Midbrain (tissue), 1 donor: ENCODE measurements around the gene ADPRM.
"Not testable (repeated sequence)": the region's sequence is repeated elsewhere in the genome, so short reads cannot be mapped to it uniquely, and the experiment has no call there.

Experiments
- DNase-seq: peaks from one replicate; lab custom pipeline; 2025; lab: John Stamatoyannopoulos, UW

ADPRM gene

DNA sequence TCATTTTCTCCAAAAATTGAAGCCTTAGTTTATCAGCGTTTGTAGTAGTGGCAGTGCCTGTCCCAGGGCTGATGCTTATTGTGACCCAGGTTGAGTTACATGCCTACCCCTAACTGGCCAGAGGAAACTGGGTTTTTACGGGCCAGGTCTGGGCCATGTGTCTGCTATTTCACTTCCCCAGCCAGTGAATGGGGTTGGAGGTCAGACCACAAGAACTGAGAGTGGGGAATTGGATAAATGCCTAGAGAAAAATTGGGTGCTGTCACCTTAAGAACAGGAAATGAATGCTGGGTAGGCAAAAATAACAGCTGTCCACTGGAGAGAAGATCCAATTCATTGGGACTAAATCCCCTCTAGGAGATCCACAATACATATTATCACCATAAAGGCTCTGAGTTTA is 5.2 kb downstream of the ADPRM start:
- DNase-seq: no peak

DNA sequence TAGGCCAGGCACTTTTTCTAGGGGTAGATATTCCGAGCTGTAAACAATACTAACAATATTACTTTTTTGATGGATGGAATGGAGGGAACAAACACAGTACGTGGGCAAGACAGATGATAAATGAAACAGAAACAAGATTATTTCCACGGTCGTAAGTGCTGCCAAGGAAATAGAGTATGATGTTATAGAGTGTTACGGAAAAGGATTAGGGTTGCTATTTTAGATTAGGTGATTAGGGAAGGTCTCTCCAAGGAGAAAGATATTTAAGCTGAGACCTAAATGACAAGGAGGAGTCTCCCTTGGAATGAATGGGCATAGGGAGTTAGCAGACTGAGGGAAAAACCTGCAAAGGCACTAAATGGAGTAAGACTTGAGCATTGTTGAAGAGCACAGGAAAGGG is 8.3 kb downstream of the ADPRM start:
- no peak for DNase-seq

GRCh38 chr17:10713318-10713717 is 15.9 kb downstream of the ADPRM start:
- no peak for DNase-seq

DNA sequence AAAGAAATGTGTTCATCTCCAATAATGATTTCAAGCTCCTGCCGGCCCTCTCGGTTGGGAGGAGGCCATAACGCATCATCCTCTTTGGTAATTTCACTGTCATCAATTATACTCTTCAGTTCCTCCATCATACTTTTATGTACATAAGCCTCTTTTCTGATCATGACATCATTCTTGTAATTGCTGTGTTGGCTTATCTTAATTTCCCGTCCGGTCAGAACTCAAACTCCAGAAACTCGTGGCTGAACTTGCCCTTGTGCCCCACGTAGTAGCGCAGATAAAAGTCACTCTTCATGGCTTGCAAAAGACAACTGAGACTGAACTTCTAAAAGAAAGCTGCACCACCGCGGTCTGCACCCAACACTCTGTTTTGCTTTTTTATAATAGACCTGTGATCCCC is 18.8 kb downstream of the ADPRM start:
- no peak for DNase-seq

DNA sequence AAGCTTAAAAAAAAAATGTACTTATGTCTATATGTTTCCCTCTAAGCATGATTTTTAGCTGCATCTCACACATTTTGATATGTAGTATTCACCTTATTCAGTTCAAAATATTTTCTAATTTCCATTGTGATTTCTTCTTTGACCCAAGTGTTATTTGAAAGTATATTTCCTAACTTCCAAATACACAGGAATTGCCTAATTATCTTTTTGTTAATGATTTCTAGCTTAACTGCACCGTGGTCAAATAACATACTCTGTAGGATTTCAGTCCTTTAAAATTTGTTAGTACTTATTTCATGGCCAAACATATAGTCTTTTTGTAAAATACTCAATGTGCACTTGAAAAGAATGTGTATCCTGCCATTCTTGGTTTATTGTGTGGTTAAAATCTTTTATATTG is 21.2 kb downstream of the ADPRM start:
- DNase-seq: no peak

DNA sequence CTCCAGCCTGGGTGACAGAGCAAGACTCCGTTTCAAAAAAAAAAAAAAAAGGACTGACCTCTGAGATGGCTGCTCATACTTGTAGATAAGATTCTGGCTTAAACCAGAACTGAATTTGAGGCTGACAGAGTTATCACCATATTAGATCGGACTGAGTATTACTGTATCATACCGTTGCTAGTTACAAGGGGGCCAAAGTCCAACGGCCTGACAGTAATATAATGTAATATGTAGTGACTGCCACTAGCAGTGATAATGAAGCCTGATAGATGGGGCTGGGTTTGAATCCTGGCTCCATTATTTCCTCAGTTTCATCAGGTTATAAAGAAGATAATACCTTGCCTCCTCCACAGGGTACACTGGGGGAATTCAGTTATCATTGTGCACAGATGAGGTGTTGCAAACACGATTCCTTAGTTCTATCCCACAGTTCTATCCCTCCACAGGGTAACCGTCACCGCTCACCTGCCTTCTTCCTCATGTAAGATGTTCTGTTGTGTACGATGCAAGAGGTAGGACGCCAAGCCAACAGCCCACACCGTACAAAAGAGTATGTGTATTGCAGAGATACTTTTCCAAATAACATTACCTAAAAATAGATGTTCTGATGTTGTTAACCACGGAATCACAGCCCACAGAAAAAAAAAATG is 27.3 kb downstream of the ADPRM start:
- DNase-seq: no peak

- no peak for DNase-seq
Measured at GRCh38 chr17:10725262-10725661, 27.9 kb downstream of the ADPRM start.

DNA sequence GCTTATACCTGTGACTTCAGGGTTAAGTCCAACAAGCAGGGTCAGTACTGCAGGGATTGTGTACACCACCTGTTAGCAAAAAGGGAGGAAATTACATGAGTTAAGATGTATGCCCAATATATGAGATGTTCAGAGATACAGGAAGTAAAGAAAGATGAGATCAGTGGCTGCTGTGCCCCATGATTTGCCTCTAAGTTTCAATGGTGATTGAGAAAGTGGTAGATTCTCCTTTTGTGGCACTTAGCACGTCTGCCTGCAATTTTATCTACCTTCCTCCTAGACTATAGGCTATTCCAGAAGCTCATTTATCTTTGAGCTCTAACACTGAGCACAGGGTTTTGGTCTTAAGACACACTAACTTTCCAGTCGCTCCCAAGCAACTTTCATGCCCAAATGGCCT is 28.8 kb downstream of the ADPRM start:
- no peak for DNase-seq

GRCh38 chr17:10727192-10727591 is 29.8 kb downstream of the ADPRM start:
- no peak for DNase-seq

- no peak for DNase-seq
Measured at GRCh38 chr17:10728331-10728892, 31.0 kb downstream of the ADPRM start.

- peak; percentile 71 for DNase-seq
Measured at GRCh38 chr17:10729334-10730193, 32.2 kb downstream of the ADPRM start, which contains the start of gene TMEM220. TSS of gene TMEM220 (minus strand) at chr17:10730023. CDS start at chr17:10729851, 172 bp downstream.

DNA sequence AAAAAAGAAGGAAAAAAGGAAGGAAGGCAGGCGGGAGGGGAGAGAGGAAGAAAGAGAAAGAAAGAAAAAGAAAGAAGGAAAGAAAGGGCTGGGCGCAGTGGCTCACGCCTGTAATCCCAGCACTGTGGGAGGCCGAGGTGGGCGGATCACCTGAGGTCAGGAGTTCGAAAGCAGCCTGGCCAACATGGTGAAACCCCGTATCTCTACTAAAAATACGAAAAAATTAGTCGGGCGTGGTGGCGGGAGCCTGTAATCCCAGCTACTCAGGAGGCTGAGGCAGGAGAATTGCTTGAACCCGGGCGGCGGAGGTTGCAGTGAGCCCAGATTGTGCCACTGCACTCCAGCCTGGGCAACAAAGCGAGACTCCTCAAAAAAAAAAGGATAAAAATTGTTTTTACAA is 32.9 kb downstream of the ADPRM start:
- DNase-seq: not testable (repeated sequence)

DNA sequence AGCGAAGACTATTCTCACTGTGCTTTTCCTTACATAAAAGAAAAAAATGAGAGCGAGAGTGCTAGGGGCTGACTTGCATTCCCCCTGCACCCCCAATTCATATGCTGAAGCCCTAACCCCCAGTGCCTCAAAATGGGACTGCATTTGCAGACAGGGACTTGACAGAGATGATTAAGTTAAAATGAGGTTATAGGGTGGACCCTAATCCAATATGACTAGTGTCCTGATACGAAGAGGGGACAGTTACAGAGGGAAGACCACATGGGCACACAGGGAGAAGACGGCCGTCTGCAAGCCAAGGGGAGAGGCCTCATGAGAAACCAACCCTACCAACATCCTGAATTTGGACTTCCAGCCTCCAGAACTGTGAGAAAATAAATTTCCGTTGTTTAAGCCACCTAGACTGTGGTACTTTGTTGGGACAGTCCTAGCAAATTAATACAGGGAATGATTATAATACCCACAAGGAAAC is 34.0 kb downstream of the ADPRM start:
- no peak for DNase-seq

GRCh38 chr17:10732121-10732520 is 34.7 kb downstream of the ADPRM start:
- DNase-seq: not testable (repeated sequence)

GRCh38 chr17:10733666-10734065 is 36.3 kb downstream of the ADPRM start:
- DNase-seq: no peak

- DNase-seq: no peak
Measured at GRCh38 chr17:10735251-10735650, 37.9 kb downstream of the ADPRM start.

DNA sequence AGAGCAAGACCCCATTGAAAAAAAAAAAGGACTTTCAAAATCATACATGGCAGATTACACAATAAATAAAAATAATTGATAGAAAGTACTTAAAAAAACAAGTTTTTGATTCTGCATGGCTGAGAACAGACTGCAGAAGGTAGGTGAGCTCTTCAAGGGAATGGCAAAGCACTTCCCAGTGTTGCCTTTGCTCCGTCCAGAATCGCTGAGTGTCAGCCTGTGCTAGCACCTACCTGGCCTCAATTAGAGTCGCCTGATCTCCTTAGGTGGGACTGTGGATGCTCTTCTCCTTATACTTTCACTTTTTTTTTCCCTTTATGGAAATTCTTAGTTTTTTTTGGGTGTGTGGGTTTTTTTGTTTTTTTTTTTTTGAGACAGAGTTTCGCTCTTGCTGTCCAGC is 38.4 kb downstream of the ADPRM start:
- DNase-seq: no peak

DNA sequence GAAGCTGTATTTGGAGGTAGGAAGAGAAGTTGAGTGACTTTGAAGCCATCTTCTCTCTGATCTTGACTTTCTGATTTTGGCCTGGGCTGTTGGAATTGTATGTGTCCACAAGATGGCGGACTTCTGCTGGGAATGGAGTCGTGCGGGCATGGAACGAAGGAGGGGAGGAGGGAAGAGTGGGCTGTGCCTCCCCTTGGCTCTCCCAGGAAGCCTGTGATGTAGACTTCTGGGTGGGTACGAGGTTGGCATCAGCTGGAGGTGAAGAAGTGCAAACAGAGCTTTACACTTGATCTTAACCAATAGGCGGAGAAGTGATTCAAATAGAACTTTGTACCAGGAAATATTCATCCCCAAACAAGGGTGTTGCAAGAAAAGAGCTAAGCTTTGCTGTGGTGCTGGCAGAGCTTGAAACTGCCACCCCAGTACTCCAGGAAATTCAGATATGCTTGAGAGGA is 39.8 kb downstream of the ADPRM start:
- peak; percentile 62 for DNase-seq

DNA sequence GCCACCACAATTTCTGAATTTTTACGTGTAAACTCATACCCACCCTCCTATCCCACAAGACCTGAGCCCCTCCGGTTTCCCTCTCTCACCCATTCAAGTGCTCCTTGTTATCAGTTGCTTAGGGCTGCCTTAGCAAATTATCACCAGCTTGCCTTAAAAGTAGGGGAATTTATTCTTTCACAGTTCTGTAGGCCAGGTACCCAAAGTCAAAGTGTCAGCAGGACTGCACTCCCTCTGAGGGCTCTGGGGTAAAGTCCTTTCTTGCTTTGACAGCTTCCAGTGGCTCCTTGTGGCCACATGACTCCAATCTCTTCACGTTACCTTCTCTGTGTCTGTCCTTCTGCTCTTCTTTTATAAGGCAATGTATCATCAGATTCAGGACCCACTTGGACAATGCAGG is 40.3 kb downstream of the ADPRM start:
- DNase-seq: no peak

- no peak for DNase-seq
Measured at GRCh38 chr17:10738521-10739258, 41.3 kb downstream of the ADPRM start.

GRCh38 chr17:10739386-10739785 is 42.0 kb downstream of the ADPRM start:
- DNase-seq: no peak
